GM21526 (cell line): ENCODE data around the gene PDE8B.

ENCODE experiments used
- ATAC-seq: cut with Tn5 transposase; IDR thresholded peaks from one replicate; pipeline ENCODE4 v1.9.1; 2021; ENCODE audit warnings: moderate library complexity; ENCODE audit not compliant: unreplicated experiment, low FRiP score

Gene PDE8B

GRCh38 chr5:77210091-77210963 is at the start of gene PDE8B:
Gene PDE8B, plus strand, starts transcription at chr5:77210680. Its CDS starts 246 bp downstream, at chr5:77210926.
- no peak for ATAC-seq

GRCh38 chr5:77163453-77163852 is 47.0 kb upstream of the PDE8B start:
- no peak for ATAC-seq

GRCh38 chr5:77167063-77167462 is 43.4 kb upstream of the PDE8B start:
- ATAC-seq: no peak

- ATAC-seq: no peak
These were observed 42.8 kb upstream of the PDE8B start for GRCh38 chr5:77167695-77168121.

- no peak for ATAC-seq
These were observed 42.2 kb upstream of the PDE8B start for GRCh38 chr5:77168161-77168878.

GRCh38 chr5:77168879-77169244 is 41.6 kb upstream of the PDE8B start:
- ATAC-seq: no peak

GRCh38 chr5:77170196-77170890 is 40.1 kb upstream of the PDE8B start:
- no peak for ATAC-seq

GRCh38 chr5:77171141-77171910 is 39.2 kb upstream of the PDE8B start:
- no peak for ATAC-seq

GRCh38 chr5:77172713-77173328 is 37.7 kb upstream of the PDE8B start:
- ATAC-seq: no peak

- ATAC-seq: no peak
These were observed 36.0 kb upstream of the PDE8B start for GRCh38 chr5:77174526-77174925.

GRCh38 chr5:77175231-77175630 is 35.2 kb upstream of the PDE8B start:
- ATAC-seq: no peak

- ATAC-seq: no peak
These were observed 34.1 kb upstream of the PDE8B start for GRCh38 chr5:77176429-77176828.

GRCh38 chr5:77177576-77177975 is 32.9 kb upstream of the PDE8B start:
- no peak for ATAC-seq

- ATAC-seq: no peak
These were observed 30.1 kb upstream of the PDE8B start for GRCh38 chr5:77180167-77181081.

GRCh38 chr5:77181173-77181572 is 29.3 kb upstream of the PDE8B start:
- ATAC-seq: no peak

- no peak for ATAC-seq
These were observed 28.7 kb upstream of the PDE8B start for GRCh38 chr5:77181596-77182304.

- no peak for ATAC-seq
These were observed 28.1 kb upstream of the PDE8B start for GRCh38 chr5:77182367-77182766.

GRCh38 chr5:77186652-77187370 is 23.7 kb upstream of the PDE8B start:
- ATAC-seq: no peak
